Measurements from ENCODE around the gene OR8B2. TPM values are rescaled to one million over a fixed set of nuclear protein-coding genes. Genes with fewer than 3 reads are reported as not detected.
"Not testable (repeated sequence)": the region's sequence is repeated elsewhere in the genome, so short reads cannot be mapped to it uniquely, and the experiment has no call there.

The OR8B2 gene
- total and polyA plus RNA-seq, 8 donors: not detected

- intact Hi-C loops (cut with DNase I; ENCODE audit: low total_unique reads): loop anchor here (10.0 kb wide), 1 partner anchor 169 kb away; no protein-coding TSS in a partner anchor
- Histone ChIP-seq H3K4me1 (no peaks in the 10 kb centered on the region), H3K4me3 (no peak overlapping the region), H3K27ac (no peak overlapping the region), H3K27me3 (peaks cover 0 to 27% (median 0%) of the 10 kb centered on the region in 3 donors), H3K36me3 (no peaks in the 10 kb centered on the region), H3K9me3 (no peaks in the 10 kb centered on the region)
- peak in 1 of 2 donors; percentile 30 for DNase-seq
- TF ChIP-seq CTCF (IDR thresholded peaks at IDR 0.05): peak in 3 of 7 experiments; percentile 40 to 64 (median 53)
- no peak for TF ChIP-seq POLR2AphosphoS5 (IDR thresholded peaks at IDR 0.05)
- no peak for TF ChIP-seq EP300 (IDR thresholded peaks at IDR 0.05)
- no peak for TF ChIP-seq POLR2A (IDR thresholded peaks at IDR 0.05)
- 14 to 19% (median 17%) methylated on average over 5 of the region's 5 CpGs for WGBS, 5 donors
Observed at GRCh38 chr11:124415356-124415923, 31.1 kb upstream of the OR8B2 start.

GRCh38 chr11:124409906-124410305 is 25.6 kb upstream of the OR8B2 start:
- no peak for TF ChIP-seq CTCF (IDR thresholded peaks at IDR 0.05)
- no peak for TF ChIP-seq POLR2AphosphoS5 (IDR thresholded peaks at IDR 0.05)
- no peak for TF ChIP-seq EP300 (IDR thresholded peaks at IDR 0.05)
- TF ChIP-seq POLR2A (IDR thresholded peaks at IDR 0.05): no peak
- Histone ChIP-seq H3K27me3 (peaks cover 0 to 13% (median 0%) of the 10 kb centered on the region in 3 donors), H3K4me3 (no peak overlapping the region), H3K4me1 (no peaks in the 10 kb centered on the region), H3K27ac (no peak overlapping the region), H3K9me3 (no peaks in the 10 kb centered on the region), H3K36me3 (no peaks in the 10 kb centered on the region)
- no peak for DNase-seq
- 72 to 87% (median 83%) methylated on average over 7 of the region's 7 CpGs for WGBS, 5 donors
- intact Hi-C loops (cut with DNase I; ENCODE audit: low total_unique reads): loop anchor here (10.0 kb wide), 1 partner anchor 175 kb away; no protein-coding TSS in a partner anchor

GRCh38 chr11:124405581-124405980 is 21.3 kb upstream of the OR8B2 start:
- no peak for TF ChIP-seq EP300 (IDR thresholded peaks at IDR 0.05)
- TF ChIP-seq POLR2AphosphoS5 (IDR thresholded peaks at IDR 0.05): no peak
- TF ChIP-seq CTCF (IDR thresholded peaks at IDR 0.05): no peak
- no peak for TF ChIP-seq POLR2A (IDR thresholded peaks at IDR 0.05)
- Histone ChIP-seq H3K36me3 (no peaks in the 10 kb centered on the region), H3K9me3 (no peaks in the 10 kb centered on the region), H3K27me3 (no peaks in the 10 kb centered on the region), H3K4me1 (no peaks in the 10 kb centered on the region), H3K4me3 (no peak overlapping the region), H3K27ac (no peak overlapping the region)
- intact Hi-C loops (cut with DNase I; ENCODE audit: low total_unique reads): no loop called here
- DNase-seq: peak in 1 of 2 donors; percentile 4
- 40 to 65% (median 50%) methylated on average over 2 of the region's 2 CpGs for WGBS, 5 donors

- H3K36me3 ChIP-seq; H3K27ac ChIP-seq; H3K4me1 ChIP-seq; H3K4me3 ChIP-seq; intact Hi-C loops (cut with DNase I; ENCODE audit: low total_unique reads); DNase-seq; H3K9me3 ChIP-seq; H3K27me3 ChIP-seq: not testable (repeated sequence)
- 88 to 98% (median 92%) methylated on average over 11 to 26 of the region's 27 CpGs for WGBS, 5 donors
Observed at GRCh38 chr11:124403186-124403585, 18.9 kb upstream of the OR8B2 start.

- 34 to 43% (median 39%) methylated on average over 8 of the region's 8 CpGs for WGBS, 5 donors
- intact Hi-C loops (cut with DNase I; ENCODE audit: low total_unique reads): no loop called here
- no peaks in the 10 kb centered on the region for H3K9me3 ChIP-seq
- H3K4me1 ChIP-seq: no peaks in the 10 kb centered on the region
- no peaks in the 10 kb centered on the region for H3K27me3 ChIP-seq
- H3K4me3 ChIP-seq: no peak overlapping the region
- DNase-seq: peak; percentile 30 to 72
- H3K27ac ChIP-seq: no peak overlapping the region
- TF ChIP-seq CTCF (IDR thresholded peaks at IDR 0.05) (peak in 4 of 7 experiments; percentile 22 to 59 (median 26)), EP300 (IDR thresholded peaks at IDR 0.05) (no peak)
- H3K36me3 ChIP-seq: no peaks in the 10 kb centered on the region
Observed at GRCh38 chr11:124402326-124402922, 18.1 kb upstream of the OR8B2 start.
